B cell (primary cell): Measurements from ENCODE around the gene UNC93B1. TPM values are rescaled to one million over a fixed set of nuclear protein-coding genes. Genes with fewer than 3 reads are reported as not detected.

ENCODE experiments used
- ATAC-seq: fragments of 200-7000 bp; cut with Tn5 transposase; one replicate; pipeline ENCODE4 v1.10.0; 2021; ENCODE audit warnings: low read depth, mild to moderate bottlenecking, moderate number of reproducible peaks, moderate library complexity
- CTCF ChIA-PET: fragments of 350-600 bp; sonication (Branson Sonifier 250); formaldehyde crosslinking; loops from one replicate; lab custom pipeline; 2021; ENCODE audit warnings: antibody characterized with exemption, inconsistent platforms; lab: Charles Lee
- POLR2A ChIA-PET: fragments of 350-600 bp; sonication (Branson Sonifier 250); formaldehyde crosslinking; loops from one replicate; lab custom pipeline; 2021; ENCODE audit warnings: antibody characterized with exemption; lab: Charles Lee
- DNase-seq: peaks from one replicate; pipeline ENCODE4 v3.0.0; 2013
- H2AFZ ChIP-seq: 2 replicates; pipeline ENCODE4 v1.6.1; 2012; ENCODE audit warnings: mild to moderate bottlenecking, low read depth, low read length; ENCODE audit not compliant: insufficient read depth, poor library complexity, severe bottlenecking
- H3K27ac ChIP-seq, 2 donors: 1 replicate in 1 of 2; 2 replicates in 1 of 2; pipeline ENCODE4 v1.5.1; 2012 to 2013; ENCODE audit warnings: low read length in 2 of 2, mild to moderate bottlenecking in 2 of 2, moderate library complexity in 1 of 2
- H3K27me3 ChIP-seq, 4 experiments: fragments of 200-600 bp in 1 of 4; sonication (generic) in 1 of 4; replicated peaks in 1 of 4; 1 replicate in 2 of 4; 2 replicates in 2 of 4; pipeline versions ENCODE4 v1.6.1 to v1.7.0; 2013 to 2016; ENCODE audit warnings: low read length in 3 of 4, mild to moderate bottlenecking in 2 of 4, mixed read lengths in 1 of 4, moderate library complexity in 1 of 4; ENCODE audit not compliant: insufficient read depth in 4 of 4, control insufficient read depth in 3 of 4; ENCODE audit errors: control extremely low read depth in 1 of 4
- H3K36me3 ChIP-seq, 2 experiments: replicated peaks in 1 of 2; 1 replicate in 1 of 2; 2 replicates in 1 of 2; pipeline versions ENCODE4 v1.6.1 to v1.7.1; 2013; ENCODE audit warnings: low read length in 1 of 2; ENCODE audit not compliant: insufficient read depth in 2 of 2, control insufficient read depth in 1 of 2; ENCODE audit errors: control extremely low read depth in 1 of 2, extremely low read depth in 1 of 2
- H3K4me1 ChIP-seq, 2 donors: fragments of 200-600 bp in 1 of 2; sonication (generic) in 1 of 2; 1 replicate in 1 of 2; 2 replicates in 1 of 2; pipeline versions ENCODE4 v1.5.1 to v1.6.1; 2013 to 2017; ENCODE audit warnings: low read length in 2 of 2; ENCODE audit not compliant: control insufficient read depth in 2 of 2, insufficient read depth in 2 of 2
- H3K4me2 ChIP-seq: replicated peaks from 2 replicates; pipeline ENCODE3; 2012; ENCODE audit warnings: mild to moderate bottlenecking, low read depth, low read length; ENCODE audit not compliant: poor library complexity, severe bottlenecking
- H3K4me3 ChIP-seq, 5 experiments: fragments of 200-600 bp in 1 of 5; sonication (generic) in 1 of 5; 1 replicate in 3 of 5; 2 replicates in 2 of 5; pipeline versions ENCODE4 v1.5.1 to v1.7.0; 2011 to 2016; ENCODE audit warnings: low read length in 4 of 5, mild to moderate bottlenecking in 4 of 5, low read depth in 2 of 5, control low read depth in 1 of 5, moderate library complexity in 1 of 5; ENCODE audit not compliant: insufficient read depth in 1 of 5; ENCODE audit errors: control extremely low read depth in 1 of 5, extremely low read depth in 1 of 5
- H3K79me2 ChIP-seq: fragments of 200-600 bp; sonication (generic); one replicate; pipeline ENCODE4 v1.6.0; 2016; ENCODE audit warnings: low read length; ENCODE audit not compliant: control insufficient read depth, insufficient read depth
- H3K9ac ChIP-seq: fragments of 200-600 bp; sonication (generic); 2 replicates; pipeline ENCODE4 v1.6.1; 2017; ENCODE audit warnings: mild to moderate bottlenecking, low read length, moderate library complexity
- H3K9me3 ChIP-seq, 3 donors: one replicate each; pipeline versions ENCODE4 v1.6.1 to v1.7.1; 2013; ENCODE audit warnings: low read length in 2 of 3; ENCODE audit not compliant: control insufficient read depth in 2 of 3, insufficient read depth in 1 of 3; ENCODE audit errors: control extremely low read depth in 1 of 3
- H4K20me1 ChIP-seq: 2 replicates; pipeline ENCODE4 v1.6.0; 2012; ENCODE audit warnings: mild to moderate bottlenecking, low read length; ENCODE audit not compliant: insufficient read depth, control insufficient read depth, poor library complexity, severe bottlenecking
- H3K27ac Mint-ChIP-seq: one replicate; pipeline ENCODE4 v1.8.0; 2021; ENCODE audit warnings: mixed read lengths
- H3K27me3 Mint-ChIP-seq: one replicate; pipeline ENCODE4 v1.8.0; 2021; ENCODE audit warnings: mixed read lengths
- H3K4me1 Mint-ChIP-seq: one replicate; pipeline ENCODE4 v1.8.0; 2021; ENCODE audit warnings: mixed read lengths
- H3K4me3 Mint-ChIP-seq: one replicate; pipeline ENCODE4 v1.8.0; 2021; ENCODE audit warnings: mixed read lengths
- H3K9me3 Mint-ChIP-seq: one replicate; pipeline ENCODE4 v1.8.0; 2022; ENCODE audit warnings: mixed read lengths; ENCODE audit not compliant: insufficient read depth
- EZH2 ChIP-seq: IDR thresholded peaks from 2 replicates; pipeline ENCODE4 v1.6.1; 2012; ENCODE audit warnings: borderline replicate concordance, low read depth, mild to moderate bottlenecking, moderate library complexity, low read length; ENCODE audit not compliant: insufficient read depth, poor library complexity, severe bottlenecking
- WGBS: methylation state at CpG from one replicate; pipeline ENCODE4 v1.1.5; 2013; ENCODE audit warnings: missing lambda C conversion rate; ENCODE audit not compliant: insufficient coverage; 5-methylcytosine and 5-hydroxymethylcytosine counted together
- intact Hi-C: fragments of 100-400 bp; cut with micrococcal nuclease; formaldehyde crosslinking; loops from one replicate; pipeline ENCODE4 v1.10.0; 2022
- polyA plus RNA-seq: library from polyadenylated mRNA; depleted of rRNA; stranded (reverse); fragments of >200 nt; gene quantifications from 2 replicates; pipeline ENCODE4 v1.2.3, GENCODE V29; 2012
- total RNA-seq, 2 donors: library from RNA; stranded (reverse); fragments of 120-200 nt in 1 of 2; gene quantifications; 1 replicate in 1 of 2; 2 replicates in 1 of 2; pipeline versions ENCODE4 v1.2.3 to v1.2.4, GENCODE V29; 2013 to 2022
- TF ChIP-seq, protein P1 (sequence below): fragments of 200-600 bp; IDR thresholded peaks from one replicate; pipeline ENCODE4 v1.8.0; 2022; ENCODE audit warnings: antibody characterized with exemption, mild to moderate bottlenecking

UNC93B1 gene
- total and polyA plus RNA-seq, 2 donors (not counting 1 experiment from before 2014, with no cell fraction given) = 114 to 308 TPM

DNA sequence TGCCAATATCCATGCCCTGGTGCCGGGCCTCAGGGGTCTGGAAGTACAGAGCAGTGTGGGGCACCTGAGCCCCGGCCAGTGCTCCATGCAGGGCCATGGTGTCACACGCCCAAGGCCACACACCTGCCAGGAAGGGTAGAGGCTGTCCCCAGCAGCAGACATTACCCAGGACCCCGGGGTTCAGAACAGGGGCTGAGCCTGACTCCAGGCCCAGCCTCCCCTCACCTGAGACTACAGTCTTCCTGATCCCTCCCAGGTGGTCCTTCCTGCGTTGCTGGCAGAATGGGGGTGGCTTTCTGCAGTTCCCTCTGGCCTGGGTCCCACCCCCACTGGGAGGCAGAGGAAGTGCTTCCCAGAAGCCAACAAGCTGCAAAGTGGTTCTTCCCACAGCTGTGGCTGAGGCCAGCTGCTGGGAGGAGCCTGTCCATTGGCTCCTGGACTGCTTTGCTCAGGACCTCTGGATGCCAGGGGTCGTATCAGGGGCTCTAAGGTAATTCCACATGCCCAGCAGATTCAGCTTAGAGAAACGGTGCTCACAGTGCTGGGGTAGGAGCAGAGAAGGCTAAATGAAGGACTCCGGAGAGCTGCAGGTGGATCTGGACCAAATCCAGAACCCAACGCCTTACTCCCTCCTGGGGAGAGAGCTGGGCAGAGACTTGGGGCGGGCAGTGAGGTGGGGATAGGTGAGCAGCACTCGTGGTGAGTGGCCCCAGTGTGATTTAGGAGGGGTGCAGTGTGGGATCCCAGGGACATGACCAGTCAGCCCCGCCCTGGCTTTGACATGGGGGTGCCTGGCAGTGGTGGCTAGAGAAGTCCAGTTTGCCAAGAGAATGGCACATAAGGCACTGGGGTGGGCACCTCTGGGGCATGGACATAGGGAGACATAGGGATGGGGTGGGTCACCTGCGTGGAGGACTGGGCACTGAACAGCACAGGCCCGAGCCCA lies 47.6 kb upstream of the UNC93B1 start:
- Mint-ChIP-seq H3K27me3 (no peaks in the 10 kb centered on the region), H3K9me3 (no peaks in the 10 kb centered on the region), H3K4me1 (no peaks in the 10 kb centered on the region), H3K27ac (peak overlapping the region; percentile 37), H3K4me3 (no peak overlapping the region)
- POLR2A ChIA-PET = no interaction called here
- Histone ChIP-seq H3K9ac (no peak overlapping the region), H4K20me1 (no peaks in the 10 kb centered on the region), H3K27me3 (no peaks in the 10 kb centered on the region), H3K4me1 (no peaks in the 10 kb centered on the region), H3K36me3 (peaks cover 0 to 50% of the 10 kb centered on the region in 2 experiments), H3K79me2 (no peaks in the 10 kb centered on the region), H3K27ac (no peak overlapping the region), H2AFZ (no peak overlapping the region), H3K4me2 (no peak overlapping the region), H3K4me3 (no peak overlapping the region), H3K9me3 (no peaks in the 10 kb centered on the region)
- DNase-seq (no peak), ATAC-seq (no peak)
- over 99% methylated on average over 13 of the region's 14 CpGs for WGBS
- CTCF ChIA-PET = interaction anchor here (2.0 kb wide), 1 partner anchor 13 kb away, joined by 4 read pairs; the partner anchor contains the start of gene TCIRG1
- intact Hi-C loops = no loop called here
- TF ChIP-seq, protein P1, sequence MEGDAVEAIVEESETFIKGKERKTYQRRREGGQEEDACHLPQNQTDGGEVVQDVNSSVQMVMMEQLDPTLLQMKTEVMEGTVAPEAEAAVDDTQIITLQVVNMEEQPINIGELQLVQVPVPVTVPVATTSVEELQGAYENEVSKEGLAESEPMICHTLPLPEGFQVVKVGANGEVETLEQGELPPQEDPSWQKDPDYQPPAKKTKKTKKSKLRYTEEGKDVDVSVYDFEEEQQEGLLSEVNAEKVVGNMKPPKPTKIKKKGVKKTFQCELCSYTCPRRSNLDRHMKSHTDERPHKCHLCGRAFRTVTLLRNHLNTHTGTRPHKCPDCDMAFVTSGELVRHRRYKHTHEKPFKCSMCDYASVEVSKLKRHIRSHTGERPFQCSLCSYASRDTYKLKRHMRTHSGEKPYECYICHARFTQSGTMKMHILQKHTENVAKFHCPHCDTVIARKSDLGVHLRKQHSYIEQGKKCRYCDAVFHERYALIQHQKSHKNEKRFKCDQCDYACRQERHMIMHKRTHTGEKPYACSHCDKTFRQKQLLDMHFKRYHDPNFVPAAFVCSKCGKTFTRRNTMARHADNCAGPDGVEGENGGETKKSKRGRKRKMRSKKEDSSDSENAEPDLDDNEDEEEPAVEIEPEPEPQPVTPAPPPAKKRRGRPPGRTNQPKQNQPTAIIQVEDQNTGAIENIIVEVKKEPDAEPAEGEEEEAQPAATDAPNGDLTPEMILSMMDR = no peak
- no peak for TF ChIP-seq EZH2

DNA sequence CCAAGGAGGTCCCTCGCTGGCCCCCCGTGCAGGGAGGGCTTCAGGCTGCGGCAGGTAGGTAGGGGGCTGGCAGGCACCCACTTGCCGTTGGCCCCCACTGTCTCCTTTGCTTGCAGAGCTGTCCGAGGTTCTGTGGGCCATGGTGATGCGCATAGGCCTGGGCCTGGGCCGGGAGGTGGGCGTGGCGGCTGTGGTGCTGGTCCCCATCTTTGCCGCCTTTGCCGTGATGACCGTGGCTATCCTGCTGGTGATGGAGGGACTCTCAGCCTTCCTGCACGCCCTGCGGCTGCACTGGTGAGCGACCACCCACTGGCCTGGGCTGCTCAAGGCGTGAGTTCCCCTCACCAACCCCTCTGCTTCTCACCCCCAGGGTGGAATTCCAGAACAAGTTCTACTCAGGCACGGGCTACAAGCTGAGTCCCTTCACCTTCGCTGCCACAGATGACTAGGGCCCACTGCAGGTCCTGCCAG lies 46.5 kb upstream of the UNC93B1 start:
- Mint-ChIP-seq H3K27ac (no peak overlapping the region), H3K4me3 (no peak overlapping the region), H3K27me3 (no peaks in the 10 kb centered on the region), H3K9me3 (no peaks in the 10 kb centered on the region), H3K4me1 (no peaks in the 10 kb centered on the region)
- CTCF ChIA-PET = no interaction called here
- no peaks in the 10 kb centered on the region for H3K79me2 ChIP-seq
- no peak overlapping the region for H3K27ac ChIP-seq
- 95% methylated on average over 17 of the region's 18 CpGs for WGBS
- TF ChIP-seq, protein P1 = no peak
- no peak overlapping the region for H2AFZ ChIP-seq
- peaks cover 0 to 54% of the 10 kb centered on the region in 2 experiments for H3K36me3 ChIP-seq
- H3K4me3 ChIP-seq = no peak overlapping the region
- no peak overlapping the region for H3K9ac ChIP-seq
- no peaks in the 10 kb centered on the region for H3K27me3 ChIP-seq
- DNase-seq (no peak), ATAC-seq (no peak)
- intact Hi-C loops = no loop called here
- H4K20me1 ChIP-seq = no peaks in the 10 kb centered on the region
- no peak overlapping the region for H3K4me2 ChIP-seq
- H3K4me1 ChIP-seq = no peaks in the 10 kb centered on the region
- H3K9me3 ChIP-seq = no peaks in the 10 kb centered on the region
- POLR2A ChIA-PET = no interaction called here
